Cardiac fibroblast (primary cell): ENCODE data around the gene CCDC43.
"Not testable (repeated sequence)": the region's sequence is repeated elsewhere in the genome, so short reads cannot be mapped to it uniquely, and the experiment has no call there.

Experiments used
- DNase-seq, 2 donors: peaks; one replicate each; pipeline versions ENCODE4 v3.0.0 to v3.0.0-alpha.2; 2010; ENCODE audit warnings: low read depth in 2 of 2
- H3K4me3 ChIP-seq, 2 donors: replicated peaks in 1 of 2; 1 replicate in 1 of 2; 2 replicates in 1 of 2; pipeline ENCODE4 v1.5.1; 2011; ENCODE audit warnings: low read depth in 2 of 2, low read length in 2 of 2, mild to moderate bottlenecking in 2 of 2, moderate library complexity in 1 of 2
- CTCF ChIP-seq: IDR thresholded peaks from one replicate; pipeline ENCODE4 v1.5.1; 2011; ENCODE audit warnings: low read depth, mild to moderate bottlenecking, low read length, inconsistent platforms

The CCDC43 gene

GRCh38 chr17:44719444-44719843 lies 29.9 kb upstream of the CCDC43 start:
- H3K4me3 ChIP-seq: no peak overlapping the region
- no peak for TF ChIP-seq CTCF
- DNase-seq: no peak

GRCh38 chr17:44708401-44709263 lies 19.1 kb upstream of the CCDC43 start, which contains the start of gene DBF4B:
Gene DBF4B (plus strand): TSS chr17:44708665. CDS start chr17:44708821, 156 bp downstream.
- peak; percentile 94 to 95 for DNase-seq
- no peak for TF ChIP-seq CTCF

GRCh38 chr17:44707755-44708400 lies 18.3 kb upstream of the CCDC43 start:
- DNase-seq: peak; percentile 3 to 23
- TF ChIP-seq CTCF: no peak
- H3K4me3 ChIP-seq: peak overlapping the region; percentile 76 to 94

More at GRCh38 chr17:44708401-44709263, 19.1 kb upstream of the CCDC43 start, which contains the start of gene DBF4B:
- H3K4me3 ChIP-seq: peak within 1 kb of the TSS; percentile 76 to 94

GRCh38 chr17:44700288-44700687 lies 10.7 kb upstream of the CCDC43 start:
- not testable (repeated sequence) for H3K4me3 ChIP-seq, DNase-seq

- no peak for DNase-seq
- no peak for TF ChIP-seq CTCF
- H3K4me3 ChIP-seq: no peak overlapping the region
Observed at GRCh38 chr17:44693609-44694008, 4.0 kb upstream of the CCDC43 start.

- peak; percentile 21 to 30 for DNase-seq
Observed at GRCh38 chr17:44690746-44691306, 1.2 kb upstream of the CCDC43 start.

GRCh38 chr17:44688675-44689476 lies 700 bp downstream of the CCDC43 start:
- peak overlapping the region; percentile 95 to 99 for H3K4me3 ChIP-seq
- TF ChIP-seq CTCF: no peak
- no peak for DNase-seq

More at GRCh38 chr17:44690746-44691306, 1.2 kb upstream of the CCDC43 start:
- not testable (repeated sequence) for H3K4me3 ChIP-seq
